WTC11 (cell line): ENCODE data around the gene ALG11. TPM values are rescaled to one million over a fixed set of nuclear protein-coding genes. Genes with fewer than 3 reads are reported as not detected.

ENCODE experiments used
- ATAC-seq: fragments of 200-7000 bp; cut with Tn5 transposase; 2 replicates; pipeline ENCODE4 v1.10.0; 2021; ENCODE audit warnings: mild to moderate bottlenecking, moderate library complexity
- CTCF ChIA-PET: fragments of 300-600 bp; sonication (Branson Sonifier 250); formaldehyde crosslinking; loops from one replicate; lab custom pipeline; 2021; ENCODE audit warnings: antibody characterized with exemption; lab: Charles Lee
- POLR2A ChIA-PET: fragments of 350-600 bp; sonication (Branson Sonifier 250); formaldehyde crosslinking; loops from one replicate; lab custom pipeline; 2021; ENCODE audit warnings: antibody characterized with exemption; lab: Charles Lee
- DNase-seq: peaks from one replicate; pipeline ENCODE4 v3.0.0; 2021; ENCODE audit warnings: low spot score
- H3K27ac Mint-ChIP-seq: 2 replicates; pipeline ENCODE4 v1.8.0; 2021; ENCODE audit warnings: mixed read lengths
- H3K27me3 Mint-ChIP-seq: 2 replicates; pipeline ENCODE4 v1.8.0; 2021; ENCODE audit warnings: low read depth, mild to moderate bottlenecking, moderate library complexity, mixed read lengths
- H3K36me3 Mint-ChIP-seq: 2 replicates; pipeline ENCODE4 v1.8.0; 2021; ENCODE audit warnings: mixed read lengths
- H3K4me1 Mint-ChIP-seq: 2 replicates; pipeline ENCODE4 v1.8.0; 2022; ENCODE audit warnings: mixed read lengths
- H3K4me3 Mint-ChIP-seq: 2 replicates; pipeline ENCODE4 v1.8.0; 2021; ENCODE audit warnings: mild to moderate bottlenecking, moderate library complexity, mixed read lengths
- H3K9me3 Mint-ChIP-seq: 2 replicates; pipeline ENCODE4 v1.8.0; 2021; ENCODE audit warnings: mixed read lengths
- AFF4 ChIP-seq: sonication (generic); formaldehyde crosslinking; IDR thresholded peaks from 2 replicates; pipeline ENCODE4 v1.8.1; 2023; ENCODE audit warnings: mild to moderate bottlenecking, missing genetic modification reagents, borderline replicate concordance
- AR ChIP-seq: fragments of 250-450 bp; sonication (Bioruptor Pico); IDR thresholded peaks from 2 replicates; pipeline ENCODE4 v1.9.0; 2021; ENCODE audit warnings: mild to moderate bottlenecking
- ATF2 ChIP-seq: sonication (generic); formaldehyde crosslinking; IDR thresholded peaks from 2 replicates; pipeline ENCODE4 v1.8.1; 2022; ENCODE audit warnings: low read depth, missing genetic modification reagents, borderline replicate concordance
- ATF3 ChIP-seq: sonication (generic); formaldehyde crosslinking; conservative IDR thresholded peaks from 2 replicates; pipeline ENCODE4 v1.8.1; 2022; ENCODE audit warnings: mild to moderate bottlenecking, missing genetic modification reagents
- ELF4 ChIP-seq: sonication (generic); formaldehyde crosslinking; IDR thresholded peaks from 2 replicates; pipeline ENCODE4 v1.8.1; 2022; ENCODE audit warnings: low read depth, mild to moderate bottlenecking, moderate library complexity, missing genetic modification reagents
- EMX1 ChIP-seq: fragments of 250-450 bp; sonication (Bioruptor Pico); IDR thresholded peaks from 2 replicates; pipeline ENCODE4 v1.8.0; 2021; ENCODE audit warnings: mild to moderate bottlenecking
- ETV6 ChIP-seq: sonication (generic); formaldehyde crosslinking; IDR thresholded peaks from 2 replicates; pipeline ENCODE4 v1.8.1; 2022; ENCODE audit warnings: mild to moderate bottlenecking, missing genetic modification reagents
- FOXJ3 ChIP-seq: sonication (generic); formaldehyde crosslinking; IDR thresholded peaks from 2 replicates; pipeline ENCODE4 v1.9.0; 2021; ENCODE audit warnings: missing genetic modification reagents, mild to moderate bottlenecking, borderline replicate concordance
- GABPB1 ChIP-seq: sonication (generic); formaldehyde crosslinking; IDR thresholded peaks from 2 replicates; pipeline ENCODE4 v1.8.1; 2023; ENCODE audit warnings: mild to moderate bottlenecking, missing genetic modification reagents
- HMGA2 ChIP-seq: fragments of 250-450 bp; sonication (Bioruptor Pico); IDR thresholded peaks from 2 replicates; pipeline ENCODE4 v1.4.0; 2021; ENCODE audit warnings: mild to moderate bottlenecking, moderate library complexity
- JAZF1 ChIP-seq: fragments of 250-450 bp; sonication (Bioruptor Pico); IDR thresholded peaks from 2 replicates; pipeline ENCODE4 v1.9.0; 2021; ENCODE audit warnings: moderate library complexity, mild to moderate bottlenecking, inconsistent platforms
- SMAD4 ChIP-seq: sonication (generic); formaldehyde crosslinking; IDR thresholded peaks from 2 replicates; pipeline ENCODE4 v1.8.0; 2022; ENCODE audit warnings: mild to moderate bottlenecking, missing genetic modification reagents
- SP1 ChIP-seq: sonication (generic); formaldehyde crosslinking; conservative IDR thresholded peaks from 2 replicates; pipeline ENCODE4 v1.8.1; 2022; ENCODE audit warnings: missing genetic modification reagents
- TCF7 ChIP-seq: sonication (generic); formaldehyde crosslinking; IDR thresholded peaks from 2 replicates; pipeline ENCODE4 v1.8.0; 2022; ENCODE audit warnings: mild to moderate bottlenecking, low read depth, missing genetic modification reagents, moderate library complexity
- TP53 ChIP-seq: sonication (generic); formaldehyde crosslinking; IDR thresholded peaks from 2 replicates; pipeline ENCODE4 v1.8.1; 2023; ENCODE audit warnings: mild to moderate bottlenecking, missing genetic modification reagents
- ZNF281 ChIP-seq: sonication (generic); formaldehyde crosslinking; IDR thresholded peaks from 2 replicates; pipeline ENCODE4 v1.8.0; 2023; ENCODE audit warnings: mild to moderate bottlenecking, missing genetic modification reagents
- ZNF396 ChIP-seq: fragments of 250-450 bp; sonication (Bioruptor Pico); IDR thresholded peaks from 2 replicates; pipeline ENCODE4 v1.8.0; 2021; ENCODE audit warnings: mild to moderate bottlenecking, moderate library complexity, borderline replicate concordance
- ZNF423 ChIP-seq: fragments of 250-450 bp; sonication (Bioruptor Pico); IDR thresholded peaks from 2 replicates; pipeline ENCODE4 v2.1.2; 2022; ENCODE audit warnings: mild to moderate bottlenecking, moderate library complexity
- total RNA-seq: library from RNA; stranded (reverse); gene quantifications from 3 replicates; pipeline ENCODE4 v1.2.3, GENCODE V29; 2021

The ALG11 gene
- total RNA-seq, 1 experiment from 2014 or later, result 40.6 TPM

GRCh38 chr13:52033039-52033438 is 20.8 kb downstream of the ALG11 start (continued):
- TF ChIP-seq FOXJ3 (CRISPR knock-in tag) (no peak), JAZF1 (CRISPR knock-in tag) (no peak), SMAD4 (no peak), HMGA2 (CRISPR knock-in tag) (no peak), EMX1 (no peak), TCF7 (CRISPR knock-in tag) (no peak), ZNF396 (no peak), AFF4 (CRISPR knock-in tag) (no peak), GABPB1 (CRISPR knock-in tag) (no peak)

GRCh38 chr13:52034616-52035226 is 22.5 kb downstream of the ALG11 start:
- Mint-ChIP-seq H3K4me1 (peaks cover 10% of the 10 kb centered on the region), H3K27ac (no peak overlapping the region), H3K27me3 (no peaks in the 10 kb centered on the region), H3K36me3 (peaks cover 13% of the 10 kb centered on the region), H3K9me3 (peaks cover 8% of the 10 kb centered on the region), H3K4me3 (no peak overlapping the region)
- ATAC-seq, result no peak
- ChIA-PET CTCF (no interaction called here), POLR2A (no interaction called here)
- no peak for DNase-seq
- no peak for TF ChIP-seq ETV6
- no peak for TF ChIP-seq ZNF423 (CRISPR knock-in tag)
- no peak for TF ChIP-seq SP1 (CRISPR knock-in tag)
- no peak for TF ChIP-seq AR
- TF ChIP-seq ATF2 (CRISPR knock-in tag), result no peak
- no peak for TF ChIP-seq ELF4 (CRISPR knock-in tag)
- TF ChIP-seq TP53 (CRISPR knock-in tag), result no peak
- no peak for TF ChIP-seq ATF3 (CRISPR knock-in tag)
- no peak for TF ChIP-seq ZNF281 (CRISPR knock-in tag)
